ENCODE data around the gene MT1F.
"Not testable (repeated sequence)": the region's sequence is repeated elsewhere in the genome, so short reads cannot be mapped to it uniquely, and the experiment has no call there.

The MT1F gene

GRCh38 chr16:56672761-56673536, 15.2 kb downstream of the MT1F start:
- no peak for DNase-seq (ENCODE audit: low read depth in 2 of 2)

- no peak for DNase-seq (ENCODE audit: low read depth in 2 of 2)
Observed at GRCh38 chr16:56673921-56674320, 16.2 kb downstream of the MT1F start.

DNA sequence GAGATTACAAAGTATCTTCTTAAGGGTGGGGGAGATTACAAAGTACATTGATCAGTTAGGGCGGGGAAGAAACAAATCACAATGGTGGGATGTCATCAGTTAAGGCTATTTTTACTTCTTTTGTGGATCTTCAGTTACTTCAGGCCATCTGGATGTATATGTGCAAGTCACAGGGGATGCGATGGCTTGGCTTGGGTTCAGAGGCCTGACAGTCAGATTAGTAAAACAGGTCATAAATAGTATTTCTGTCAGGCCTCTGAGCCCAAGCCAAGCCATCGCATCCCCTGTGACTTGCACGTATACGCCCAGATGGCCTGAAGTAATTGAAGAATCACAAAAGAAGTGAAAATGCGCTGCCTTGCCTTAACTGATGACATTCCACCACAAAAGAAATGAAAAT, 16.8 kb downstream of the MT1F start:
- not testable (repeated sequence) for DNase-seq (ENCODE audit: low read depth in 2 of 2)

DNA sequence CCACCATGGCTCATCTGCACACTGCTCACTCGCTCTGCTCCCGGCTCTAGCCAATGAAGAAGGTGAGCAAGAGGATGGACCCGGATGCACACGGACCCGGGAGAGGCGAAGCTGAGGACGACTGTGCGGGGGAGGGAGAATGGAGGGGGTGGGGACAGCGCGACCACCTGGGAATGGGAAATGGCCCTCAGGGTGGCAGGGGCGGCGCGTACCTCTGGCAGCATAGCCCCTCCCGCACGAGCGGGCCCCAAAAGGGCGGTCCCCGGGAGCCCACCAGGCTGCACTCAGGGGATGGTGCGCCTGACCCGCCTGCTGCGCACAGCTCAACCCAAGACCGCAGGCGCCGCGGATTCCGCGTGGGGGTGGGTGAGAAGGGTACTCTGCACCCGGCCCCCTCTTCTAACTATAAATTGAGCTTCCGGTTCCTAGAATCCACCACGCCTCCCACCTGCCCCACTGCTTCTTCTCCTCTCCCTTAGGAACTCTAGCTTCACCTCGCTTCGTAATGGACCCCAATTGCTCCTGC, 18.0 kb downstream of the MT1F start:
- DNase-seq (ENCODE audit: low read depth in 2 of 2), result peak; percentile 13 to 29

DNA sequence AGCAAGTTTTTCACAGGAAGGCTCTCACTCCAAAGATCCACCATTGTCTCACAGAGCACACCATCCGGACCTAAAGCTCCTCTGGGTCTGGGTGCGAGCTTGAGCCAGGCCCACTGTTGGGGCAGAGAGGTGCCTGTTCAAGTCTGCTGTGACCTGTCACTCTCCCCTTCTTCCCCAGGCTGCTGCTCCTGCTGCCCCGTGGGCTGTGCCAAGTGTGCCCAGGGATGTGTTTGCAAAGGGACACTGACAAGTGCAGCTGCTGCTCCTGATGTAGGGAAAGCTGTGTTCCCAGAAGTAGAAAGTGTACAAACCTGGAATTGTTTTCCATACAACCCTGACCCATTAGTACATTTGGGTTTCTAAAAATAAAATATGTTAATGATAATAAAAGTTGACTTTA, 19.7 kb downstream of the MT1F start:
- DNase-seq (ENCODE audit: low read depth in 2 of 2), result no peak

DNA sequence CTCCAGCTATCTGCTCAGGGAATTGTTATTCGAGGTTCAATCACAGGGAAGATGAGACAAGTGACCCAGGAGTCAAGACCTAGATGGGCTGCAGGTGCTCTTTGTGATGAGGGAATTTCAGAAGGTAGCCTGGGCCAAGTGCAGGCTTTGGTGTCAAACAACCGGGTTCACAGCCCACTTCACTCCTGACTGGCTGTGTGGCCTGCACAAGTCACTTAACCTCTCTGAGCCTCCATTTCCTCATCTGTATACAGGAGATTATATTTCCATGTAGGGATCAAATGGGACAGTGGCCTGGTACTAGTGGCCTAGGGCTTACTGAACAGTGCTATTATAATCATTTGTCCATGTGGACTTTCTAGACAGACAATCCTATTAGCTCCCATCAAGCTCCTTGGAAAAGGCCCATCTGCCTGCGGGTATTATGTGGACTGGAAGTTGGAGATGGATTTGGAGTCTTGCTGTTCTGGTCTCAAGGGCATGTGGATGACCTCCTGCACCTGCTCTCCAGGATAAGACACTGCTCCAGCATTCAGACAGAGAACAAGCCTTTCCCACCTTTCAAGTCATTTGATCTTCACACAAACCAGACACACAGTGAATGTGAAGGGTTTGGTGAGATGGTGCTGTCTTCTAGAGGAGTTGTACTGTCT, 21.4 kb downstream of the MT1F start:
- no peak for DNase-seq (ENCODE audit: low read depth in 2 of 2)

DNA sequence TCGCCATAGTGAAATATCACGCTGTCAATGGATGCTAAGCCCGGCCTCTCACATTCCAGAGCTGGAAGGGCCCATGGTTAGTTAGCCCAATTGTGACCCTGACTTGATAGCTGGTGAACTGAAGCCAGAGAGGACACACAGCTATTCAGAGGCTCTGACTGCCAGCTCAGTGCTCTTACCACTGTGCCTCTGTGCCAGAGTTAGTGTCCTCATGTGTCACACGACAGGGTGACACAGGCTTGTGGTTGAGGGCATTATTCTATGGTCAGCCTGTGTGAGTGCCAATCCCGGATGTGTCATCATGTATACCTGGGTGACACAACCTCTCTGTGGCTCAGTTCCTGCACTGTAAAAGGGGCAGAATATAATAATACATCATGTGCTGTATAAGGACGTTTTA, 22.1 kb downstream of the MT1F start:
- no peak for DNase-seq (ENCODE audit: low read depth in 2 of 2)

GRCh38 chr16:56681939-56682702, 24.4 kb downstream of the MT1F start, which contains the start of gene MT1X:
TSS of gene MT1X (plus strand) at chr16:56682470. CDS start at chr16:56682541, 71 bp downstream.
- peak; percentile 67 to 74 for DNase-seq (ENCODE audit: low read depth in 2 of 2)

DNA sequence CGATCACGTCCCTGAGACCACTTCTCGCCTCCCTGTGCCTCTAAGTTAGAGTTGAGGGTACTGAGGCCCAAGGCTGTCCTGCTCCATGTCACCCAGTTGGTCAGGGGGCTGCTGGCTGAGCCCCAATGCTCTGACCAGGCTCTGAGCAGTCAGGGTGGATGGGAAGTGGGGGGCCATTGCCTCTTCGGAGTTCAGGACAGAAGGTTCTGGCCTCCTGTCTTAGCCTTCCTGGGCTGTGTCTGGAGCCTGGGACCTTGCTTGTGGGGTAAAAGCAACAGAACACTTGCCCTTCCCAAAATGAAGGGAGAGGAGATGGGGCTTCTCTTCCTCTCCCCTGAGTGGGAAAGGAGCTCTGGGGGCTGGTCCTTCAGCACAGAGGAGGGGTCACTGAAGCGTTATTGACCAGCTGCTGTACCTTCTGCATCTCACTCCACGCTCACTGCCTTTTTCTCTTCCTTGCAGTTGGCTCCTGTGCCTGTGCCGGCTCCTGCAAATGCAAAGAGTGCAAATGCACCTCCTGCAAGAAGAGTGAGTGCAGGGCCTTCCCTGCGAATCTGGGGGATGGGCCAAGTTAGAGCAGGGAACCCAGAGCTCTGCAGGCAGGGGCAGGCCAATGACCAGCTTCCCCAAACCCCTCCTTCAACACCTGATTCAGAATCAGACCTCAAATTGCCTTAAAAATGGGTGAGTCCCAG, 25.1 kb downstream of the MT1F start:
- DNase-seq (ENCODE audit: low read depth in 2 of 2), result no peak

DNA sequence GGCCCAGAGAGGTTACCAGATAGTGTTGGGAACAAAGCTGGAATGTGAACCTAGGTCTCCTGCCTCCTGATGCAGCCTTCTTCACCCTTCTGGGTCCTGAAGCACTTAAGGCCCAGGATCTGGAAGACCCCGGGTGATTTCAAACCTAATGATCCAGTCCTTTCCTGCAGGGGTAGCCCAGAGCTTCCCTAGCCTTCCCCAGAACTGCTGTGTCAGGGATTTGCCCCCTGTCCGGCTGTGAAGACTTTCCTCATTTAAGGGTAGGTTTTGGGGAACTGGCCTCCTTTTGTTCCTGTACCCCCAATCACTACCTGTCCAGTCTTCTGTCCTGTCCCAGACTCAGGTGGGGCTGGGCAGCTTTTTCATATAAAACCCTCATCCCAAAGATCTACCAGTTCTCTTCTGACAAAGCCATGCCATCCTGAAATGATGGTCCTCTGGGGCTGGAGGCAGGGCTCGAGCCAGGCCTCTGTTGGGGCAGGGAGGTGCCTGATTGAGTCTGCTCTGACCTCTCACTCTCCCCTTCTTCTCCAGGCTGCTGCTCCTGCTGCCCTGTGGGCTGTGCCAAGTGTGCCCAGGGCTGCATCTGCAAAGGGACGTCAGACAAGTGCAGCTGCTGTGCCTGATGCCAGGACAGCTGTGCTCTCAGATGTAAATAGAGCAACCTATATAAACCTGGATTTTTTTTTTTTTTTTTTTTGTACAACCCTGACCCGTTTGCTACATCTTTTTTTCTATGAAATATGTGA, 25.8 kb downstream of the MT1F start:
- no peak for DNase-seq (ENCODE audit: low read depth in 2 of 2)

- no peak for DNase-seq (ENCODE audit: low read depth in 2 of 2)
Observed at GRCh38 chr16:56684256-56684925, 26.6 kb downstream of the MT1F start.

- no peak for DNase-seq (ENCODE audit: low read depth in 2 of 2)
Observed at GRCh38 chr16:56684926-56685590, 27.3 kb downstream of the MT1F start.

DNA sequence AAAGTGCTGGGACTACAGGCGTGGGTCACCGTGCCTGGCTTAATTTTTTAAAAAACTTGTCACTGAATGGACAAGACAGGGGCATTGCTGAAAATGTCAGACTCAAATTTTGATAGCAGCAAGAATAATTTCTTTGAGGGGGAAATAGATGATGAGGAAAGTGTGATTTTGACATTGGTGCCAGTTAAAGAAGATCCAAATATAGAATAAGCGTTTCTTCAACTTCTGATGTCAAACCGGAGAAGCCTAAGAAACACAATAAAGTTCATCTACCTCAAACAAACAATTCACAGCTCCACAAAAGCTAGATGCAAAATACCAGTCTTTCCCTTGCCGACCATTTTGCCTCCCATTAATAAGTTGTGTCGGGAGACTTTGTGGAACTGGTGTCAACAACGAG, 29.0 kb downstream of the MT1F start:
- no peak for DNase-seq (ENCODE audit: low read depth in 2 of 2)

GRCh38 chr16:56688762-56689161, 31.0 kb downstream of the MT1F start:
- no peak for DNase-seq (ENCODE audit: low read depth in 2 of 2)

DNA sequence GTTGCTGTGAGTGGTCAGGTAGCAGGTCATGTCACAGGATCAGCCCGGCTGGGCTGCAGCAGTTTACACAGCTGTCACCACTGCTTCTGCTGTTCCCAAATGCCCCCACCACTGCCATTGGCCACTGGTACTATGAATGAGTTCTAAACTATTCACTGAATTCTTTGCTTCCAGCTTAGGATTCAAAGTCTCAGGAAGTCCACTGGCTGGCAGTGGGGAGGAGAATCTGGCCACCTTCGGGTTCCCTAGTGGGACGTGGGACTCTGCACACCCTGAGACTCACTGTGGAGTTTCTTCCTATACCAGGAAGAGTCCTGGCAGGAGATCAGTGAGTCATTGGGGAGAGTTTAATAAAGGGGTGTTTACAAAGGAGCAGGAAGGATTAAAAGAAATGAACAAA, 31.4 kb downstream of the MT1F start:
- no peak for DNase-seq (ENCODE audit: low read depth in 2 of 2)

DNA sequence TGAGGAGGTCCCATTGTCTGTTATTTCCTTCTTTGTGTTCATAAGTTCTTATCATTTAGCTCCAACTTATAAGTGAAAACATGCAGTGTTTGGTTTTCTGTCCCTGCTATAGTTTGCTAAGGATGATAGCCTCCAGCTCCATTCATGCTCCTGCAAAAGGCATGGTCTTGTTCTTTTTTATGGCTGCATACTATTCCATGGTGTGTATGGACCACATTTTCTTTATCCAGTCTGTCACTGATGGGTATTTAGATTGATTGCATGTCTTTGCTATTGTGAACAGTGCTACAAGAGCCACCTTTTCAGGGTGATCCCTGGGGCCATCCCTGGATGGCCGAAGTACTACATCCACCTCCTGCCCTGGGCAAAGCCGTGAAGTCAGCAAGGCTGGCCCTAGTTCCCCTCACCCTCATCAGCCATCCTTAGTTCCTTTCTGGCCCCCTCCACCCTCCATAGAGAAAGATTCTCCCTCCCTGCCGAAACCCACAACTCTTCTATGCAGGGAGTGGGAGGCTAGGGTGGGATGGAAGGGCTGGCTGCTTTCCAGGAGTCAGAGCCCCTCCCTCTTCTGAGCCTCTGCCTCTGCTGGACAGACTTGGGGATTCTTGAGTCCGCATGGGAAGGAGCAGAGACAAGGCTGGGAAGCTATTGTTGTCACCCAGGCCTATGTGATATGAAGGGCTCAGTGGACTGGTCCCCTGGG, 32.8 kb downstream of the MT1F start:
- no peak for DNase-seq (ENCODE audit: low read depth in 2 of 2)

- no peak for DNase-seq (ENCODE audit: low read depth in 2 of 2)
Observed at GRCh38 chr16:56691885-56692284, 34.1 kb downstream of the MT1F start.

DNA sequence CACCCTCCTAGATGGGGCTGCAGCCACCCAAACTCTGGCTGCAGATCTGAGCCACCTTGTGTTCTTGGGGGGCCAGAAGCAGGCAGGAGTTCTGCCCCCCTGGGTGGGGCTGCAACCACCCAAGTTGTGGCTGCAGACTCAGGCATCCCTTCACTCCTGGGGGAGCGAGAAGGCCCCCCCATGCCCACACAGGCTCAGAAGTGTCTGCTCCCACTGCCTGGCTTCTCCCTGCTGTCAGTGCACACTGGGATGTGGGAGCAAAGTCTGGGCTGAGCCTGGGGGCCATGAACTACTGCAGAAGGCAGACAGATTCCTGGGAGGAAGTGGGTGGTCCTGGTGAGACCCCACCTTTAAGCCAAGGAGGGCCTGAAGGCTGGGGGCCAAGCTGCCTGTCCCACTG, 37.5 kb downstream of the MT1F start:
- no peak for DNase-seq (ENCODE audit: low read depth in 2 of 2)

- no peak for DNase-seq (ENCODE audit: low read depth in 2 of 2)
Observed at GRCh38 chr16:56697456-56698155, 39.8 kb downstream of the MT1F start.
